C4-2B (cell line): ENCODE data around the gene PSMB10.

Source experiments
- CTCF ChIP-seq: fragments of 450-650 bp; conservative IDR thresholded peaks from 2 replicates; pipeline ENCODE4 v1.5.1; 2017; ENCODE audit warnings: mild to moderate bottlenecking
- ZFX ChIP-seq: fragments of 450-650 bp; IDR thresholded peaks from 2 replicates; pipeline ENCODE4 v1.6.1; 2017

DNA sequence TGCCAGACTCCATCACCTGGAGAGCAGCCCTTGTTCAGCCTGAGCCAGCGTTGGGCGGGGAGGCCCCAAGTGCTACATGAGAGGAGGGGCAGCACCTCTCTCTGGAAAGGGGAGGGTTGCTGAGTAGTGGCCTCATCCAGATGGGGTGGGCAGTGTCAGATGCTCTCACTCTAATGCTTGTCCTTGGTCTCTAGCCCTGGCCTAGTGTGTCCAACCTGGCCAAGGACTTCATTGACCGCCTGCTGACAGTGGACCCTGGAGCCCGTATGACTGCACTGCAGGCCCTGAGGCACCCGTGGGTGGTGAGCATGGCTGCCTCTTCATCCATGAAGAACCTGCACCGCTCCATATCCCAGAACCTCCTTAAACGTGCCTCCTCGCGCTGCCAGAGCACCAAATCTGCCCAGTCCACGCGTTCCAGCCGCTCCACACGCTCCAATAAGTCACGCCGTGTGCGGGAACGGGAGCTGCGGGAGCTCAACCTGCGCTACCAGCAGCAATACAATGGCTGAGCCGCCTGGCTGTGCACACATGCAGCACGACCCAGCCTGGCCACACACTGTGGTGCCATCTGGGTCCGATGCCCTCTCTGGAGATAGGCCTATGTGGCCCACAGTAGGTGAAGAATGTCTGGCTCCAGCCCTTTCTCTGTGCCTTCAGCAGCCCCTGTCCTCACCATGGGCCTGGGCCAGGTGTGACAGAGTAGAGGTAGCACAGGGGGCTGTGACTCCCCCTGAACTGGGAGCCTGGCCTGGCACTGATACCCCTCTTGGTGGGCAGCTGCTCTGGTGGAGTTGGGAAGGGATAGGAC is 9.3 kb downstream of the PSMB10 start:
- TF ChIP-seq CTCF (no peak), ZFX (no peak)
